Measurements from ENCODE around the gene KCNJ1.

Gene KCNJ1

GRCh38 chr11:128882451-128882850, 15.4 kb upstream of the KCNJ1 start:
- no peak for DNase-seq (ENCODE audit: low spot score)

DNA sequence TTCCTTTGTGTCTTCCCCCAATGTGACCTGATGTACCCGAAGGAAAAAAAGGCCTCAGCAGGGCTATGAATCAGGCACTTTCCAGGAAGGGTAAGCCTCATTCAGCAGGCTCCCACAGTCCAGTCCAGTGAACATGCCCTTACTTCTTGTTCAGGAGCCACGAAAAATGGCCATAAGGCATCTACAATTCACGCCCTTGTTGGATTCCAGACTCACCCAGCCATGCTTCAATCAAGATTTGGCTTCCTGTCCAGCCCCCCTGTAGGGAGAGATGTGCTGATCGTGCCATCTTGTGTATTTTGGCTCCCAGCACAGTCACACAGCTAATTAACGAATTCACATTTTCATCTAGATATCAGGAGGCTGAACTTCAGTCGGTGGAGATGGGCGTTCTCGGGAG, 14.1 kb upstream of the KCNJ1 start:
- DNase-seq (ENCODE audit: low spot score): no peak

GRCh38 chr11:128879817-128880216, 12.7 kb upstream of the KCNJ1 start:
- no peak for DNase-seq (ENCODE audit: low spot score)

DNA sequence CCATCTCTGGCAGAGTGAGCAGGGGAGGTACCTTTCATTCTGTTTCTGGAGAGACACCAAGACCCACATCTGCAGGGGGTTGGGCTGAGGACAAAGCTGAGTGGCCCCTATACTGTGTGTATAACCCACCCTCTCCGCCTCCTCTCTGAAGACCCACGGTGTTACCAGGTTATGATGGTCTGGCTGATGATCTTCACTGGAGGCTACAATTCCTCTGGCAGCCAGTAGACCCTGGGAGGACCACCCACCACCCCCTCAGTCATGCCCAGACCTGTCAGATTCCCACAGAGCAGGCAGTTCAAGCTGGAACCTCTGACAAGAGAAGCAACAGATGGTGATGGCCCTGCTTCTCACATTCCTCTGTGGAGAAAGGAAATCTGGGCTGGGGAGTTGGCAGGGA, 11.4 kb upstream of the KCNJ1 start:
- DNase-seq (ENCODE audit: low spot score): no peak

GRCh38 chr11:128877726-128878125, 10.6 kb upstream of the KCNJ1 start:
- no peak for DNase-seq (ENCODE audit: low spot score)

DNA sequence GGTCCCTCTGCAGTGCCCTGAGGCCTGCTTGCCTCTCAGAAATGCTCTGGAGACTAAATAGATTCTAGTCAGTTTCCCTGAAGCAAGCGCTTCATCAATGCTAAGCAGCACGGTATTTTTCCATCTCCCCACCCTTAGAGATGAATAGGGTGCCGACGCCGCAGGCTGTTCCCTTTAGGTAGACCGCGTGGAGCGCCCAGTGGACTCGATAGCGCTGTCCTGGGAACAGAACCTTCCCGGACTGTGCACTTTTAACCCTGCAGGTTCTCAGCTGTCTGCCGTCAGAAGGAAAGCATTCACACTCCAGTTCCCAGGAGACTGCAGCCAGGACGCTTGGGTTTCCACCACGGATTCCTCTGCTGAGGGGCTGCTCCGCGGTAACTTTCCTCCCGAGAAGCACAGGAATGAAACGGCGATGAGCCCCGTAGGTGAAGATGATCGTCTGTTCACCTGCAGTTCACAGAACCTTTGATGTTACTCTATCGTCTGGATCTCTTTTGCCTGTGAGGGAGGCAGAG, 9.1 kb upstream of the KCNJ1 start:
- DNase-seq (ENCODE audit: low spot score): no peak

GRCh38 chr11:128874427-128874826, 7.3 kb upstream of the KCNJ1 start:
- DNase-seq (ENCODE audit: low spot score): no peak

DNA sequence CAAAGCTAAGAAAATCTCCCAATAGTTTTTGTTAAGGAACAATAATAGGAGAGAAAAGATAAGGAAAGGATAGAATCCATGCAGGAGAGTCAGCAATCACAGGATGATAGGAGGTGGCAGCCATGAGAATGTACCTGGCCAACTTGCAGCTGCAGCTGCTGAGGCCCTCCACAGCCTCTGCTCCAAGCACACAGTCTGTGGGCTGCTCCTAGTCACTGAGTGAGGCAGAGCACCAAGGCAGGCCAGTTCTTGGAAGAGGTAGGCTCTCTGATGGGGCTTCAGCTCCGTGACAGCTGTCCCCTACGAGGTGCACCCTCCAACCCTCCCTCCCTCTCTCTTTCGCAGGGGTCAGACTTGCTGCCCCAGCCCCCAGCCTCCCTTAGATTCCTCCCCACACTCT, 5.5 kb upstream of the KCNJ1 start:
- no peak for DNase-seq (ENCODE audit: low spot score)

- DNase-seq (ENCODE audit: low spot score): no peak
These were observed 5.0 kb upstream of the KCNJ1 start for GRCh38 chr11:128872094-128872493.

GRCh38 chr11:128871168-128871610, 4.1 kb upstream of the KCNJ1 start:
- DNase-seq (ENCODE audit: low spot score): no peak

DNA sequence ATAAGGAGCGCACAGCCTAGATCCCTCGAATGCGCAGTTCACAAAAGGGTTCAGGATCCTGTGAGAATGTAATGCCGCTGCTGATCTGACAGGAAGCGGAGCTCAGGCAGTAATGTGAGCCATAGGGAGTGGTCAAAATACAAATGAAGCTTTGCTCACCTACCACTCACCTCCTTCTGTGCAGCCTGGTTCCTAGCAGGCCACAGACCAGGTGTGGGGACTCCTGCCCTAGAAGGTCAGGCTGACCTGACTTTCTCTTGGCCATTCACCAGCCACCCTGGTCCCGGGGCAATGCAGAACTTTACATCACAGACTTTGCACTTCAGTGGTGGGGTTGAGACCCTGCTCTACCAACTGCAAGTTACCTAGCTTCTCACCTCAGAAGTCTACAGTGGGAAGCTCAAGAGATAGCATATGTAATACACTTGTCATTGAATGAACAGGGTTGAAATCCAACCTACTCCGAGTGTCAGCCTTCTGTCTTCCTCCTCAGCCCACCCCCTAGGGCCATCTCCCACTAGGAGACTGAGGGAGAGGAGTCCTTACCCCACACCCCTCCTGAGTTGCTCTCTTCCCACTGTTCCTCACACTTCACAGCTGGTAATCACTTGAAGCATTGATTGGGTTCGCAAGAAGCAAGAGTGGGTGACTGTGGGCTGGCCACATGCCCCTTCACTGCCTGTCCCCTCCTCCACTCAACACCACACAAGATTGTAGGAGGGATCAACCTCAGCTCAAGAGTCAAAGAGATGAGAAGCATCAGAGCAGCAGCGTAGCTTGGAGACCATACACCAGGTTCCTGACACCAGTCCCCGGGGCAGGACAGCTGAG, 2.0 kb upstream of the KCNJ1 start:
- DNase-seq (ENCODE audit: low spot score): no peak

- no peak for DNase-seq (ENCODE audit: low spot score)
These were observed 1.6 kb downstream of the KCNJ1 start for GRCh38 chr11:128865490-128865889.

- DNase-seq (ENCODE audit: low spot score): no peak
These were observed 4.0 kb downstream of the KCNJ1 start for GRCh38 chr11:128862908-128863660.

- DNase-seq (ENCODE audit: low spot score): no peak
These were observed 4.7 kb downstream of the KCNJ1 start for GRCh38 chr11:128862406-128862805.

GRCh38 chr11:128860571-128861361, 6.3 kb downstream of the KCNJ1 start:
- DNase-seq (ENCODE audit: low spot score): no peak

- DNase-seq (ENCODE audit: low spot score): peak; percentile 7
These were observed 7.3 kb downstream of the KCNJ1 start for GRCh38 chr11:128859563-128860441.

- DNase-seq (ENCODE audit: low spot score): no peak
These were observed 9.8 kb downstream of the KCNJ1 start for GRCh38 chr11:128857341-128857740.

GRCh38 chr11:128856241-128856640, 10.9 kb downstream of the KCNJ1 start:
- no peak for DNase-seq (ENCODE audit: low spot score)

GRCh38 chr11:128854841-128855240, 12.3 kb downstream of the KCNJ1 start:
- DNase-seq (ENCODE audit: low spot score): no peak

DNA sequence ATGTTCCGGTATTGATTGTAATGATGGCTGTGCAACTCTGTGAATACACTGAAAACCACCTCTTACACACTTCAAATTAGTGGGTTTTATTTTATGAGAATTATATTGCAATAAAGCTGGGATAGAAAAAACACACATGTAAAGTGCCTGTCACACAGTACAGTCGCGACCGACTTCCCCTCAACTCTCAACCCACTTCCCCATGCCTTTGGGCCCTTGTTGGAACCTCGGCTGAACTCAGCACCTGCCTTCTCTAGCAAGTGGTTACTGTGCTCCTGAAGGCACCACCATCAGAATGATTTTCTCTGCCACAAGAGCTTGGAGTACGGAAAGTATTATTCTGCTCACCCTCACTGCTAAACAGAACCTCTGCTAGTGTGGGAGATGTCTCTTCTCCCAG, 13.5 kb downstream of the KCNJ1 start:
- no peak for DNase-seq (ENCODE audit: low spot score)

DNA sequence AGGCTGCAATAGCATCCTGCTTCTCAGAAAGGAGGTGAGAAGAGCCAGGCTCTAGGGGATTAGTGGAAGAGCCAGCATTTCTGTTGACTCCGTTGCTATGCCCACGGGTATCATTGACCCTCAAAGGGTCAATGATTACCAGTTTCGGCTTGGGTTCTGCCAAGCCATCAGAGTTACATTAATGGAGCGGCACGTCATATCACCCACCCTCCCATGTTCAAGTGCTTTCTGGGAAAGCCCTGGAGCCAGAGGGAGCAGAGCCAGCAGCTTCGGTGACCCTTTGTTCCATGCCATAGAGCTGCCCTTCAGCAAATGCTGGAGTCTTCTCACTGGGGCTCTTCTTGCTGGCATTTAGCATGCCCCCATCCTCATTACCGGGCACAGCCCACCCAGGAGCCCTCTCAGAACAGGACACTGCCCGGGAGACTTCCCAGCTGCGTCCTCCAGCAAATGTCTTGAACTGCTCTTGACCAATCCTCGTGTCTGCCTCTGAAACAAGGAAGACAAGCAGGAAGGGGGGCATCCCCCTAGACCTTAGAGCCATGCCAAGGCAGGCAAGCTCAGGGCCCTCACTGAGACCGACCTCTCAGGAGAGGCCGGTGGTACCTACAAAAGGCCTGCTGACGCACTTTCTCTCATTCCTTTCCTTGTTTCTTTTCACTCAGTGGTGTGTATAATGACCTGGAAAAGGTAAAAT, 14.6 kb downstream of the KCNJ1 start:
- no peak for DNase-seq (ENCODE audit: low spot score)

Data from putamen (tissue), 1 donor.